ENCODE measurements around the gene TCF15.

DNA sequence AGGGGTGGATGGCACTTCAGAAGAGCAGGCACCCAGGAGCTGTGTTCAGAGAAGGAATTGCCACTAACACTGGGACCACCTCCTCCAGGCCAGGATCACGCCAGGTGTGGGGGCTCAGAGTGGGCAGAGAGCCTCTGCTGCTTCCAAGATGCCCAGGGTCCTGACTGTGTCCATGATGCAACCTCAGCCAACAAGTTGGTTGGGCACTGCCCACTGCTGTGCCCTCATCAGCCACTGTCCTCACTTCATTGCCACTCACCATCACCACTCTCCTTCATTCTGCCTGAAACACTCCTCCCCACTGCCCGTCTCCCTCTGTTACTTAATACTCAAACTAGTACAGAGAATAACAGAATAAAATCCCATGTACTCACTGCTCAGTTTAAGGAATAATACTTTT, 16.5 kb upstream of the TCF15 start:
- TF ChIP-seq, protein P1, sequence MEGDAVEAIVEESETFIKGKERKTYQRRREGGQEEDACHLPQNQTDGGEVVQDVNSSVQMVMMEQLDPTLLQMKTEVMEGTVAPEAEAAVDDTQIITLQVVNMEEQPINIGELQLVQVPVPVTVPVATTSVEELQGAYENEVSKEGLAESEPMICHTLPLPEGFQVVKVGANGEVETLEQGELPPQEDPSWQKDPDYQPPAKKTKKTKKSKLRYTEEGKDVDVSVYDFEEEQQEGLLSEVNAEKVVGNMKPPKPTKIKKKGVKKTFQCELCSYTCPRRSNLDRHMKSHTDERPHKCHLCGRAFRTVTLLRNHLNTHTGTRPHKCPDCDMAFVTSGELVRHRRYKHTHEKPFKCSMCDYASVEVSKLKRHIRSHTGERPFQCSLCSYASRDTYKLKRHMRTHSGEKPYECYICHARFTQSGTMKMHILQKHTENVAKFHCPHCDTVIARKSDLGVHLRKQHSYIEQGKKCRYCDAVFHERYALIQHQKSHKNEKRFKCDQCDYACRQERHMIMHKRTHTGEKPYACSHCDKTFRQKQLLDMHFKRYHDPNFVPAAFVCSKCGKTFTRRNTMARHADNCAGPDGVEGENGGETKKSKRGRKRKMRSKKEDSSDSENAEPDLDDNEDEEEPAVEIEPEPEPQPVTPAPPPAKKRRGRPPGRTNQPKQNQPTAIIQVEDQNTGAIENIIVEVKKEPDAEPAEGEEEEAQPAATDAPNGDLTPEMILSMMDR (IDR thresholded peaks at IDR 0.05) = no peak
- TF ChIP-seq NFE2L2 (conservative IDR thresholded peaks at IDR 0.05; ENCODE audit: low read length) (no peak), MYC (IDR thresholded peaks at IDR 0.05; ENCODE audit: borderline replicate concordance, low read length) (no peak), EP300 (IDR thresholded peaks at IDR 0.05) (no peak), CBX8 (IDR thresholded peaks at IDR 0.05) (no peak), HOXA7 (CRISPR knock-in tag; IDR thresholded peaks at IDR 0.05) (no peak), TP53 (CRISPR knock-in tag; IDR thresholded peaks at IDR 0.05) (no peak), POLR2A (IDR thresholded peaks at IDR 0.05; ENCODE audit: low read length) (no peak), RFX5 (IDR thresholded peaks at IDR 0.05) (no peak)
